ENCODE results near the gene GOLGA2. TPM values are rescaled to one million over a fixed set of nuclear protein-coding genes. Genes with fewer than 3 reads are reported as not detected.

Gene GOLGA2
- total RNA-seq, 1 experiment from 2014 or later, result 51.0 TPM

DNA sequence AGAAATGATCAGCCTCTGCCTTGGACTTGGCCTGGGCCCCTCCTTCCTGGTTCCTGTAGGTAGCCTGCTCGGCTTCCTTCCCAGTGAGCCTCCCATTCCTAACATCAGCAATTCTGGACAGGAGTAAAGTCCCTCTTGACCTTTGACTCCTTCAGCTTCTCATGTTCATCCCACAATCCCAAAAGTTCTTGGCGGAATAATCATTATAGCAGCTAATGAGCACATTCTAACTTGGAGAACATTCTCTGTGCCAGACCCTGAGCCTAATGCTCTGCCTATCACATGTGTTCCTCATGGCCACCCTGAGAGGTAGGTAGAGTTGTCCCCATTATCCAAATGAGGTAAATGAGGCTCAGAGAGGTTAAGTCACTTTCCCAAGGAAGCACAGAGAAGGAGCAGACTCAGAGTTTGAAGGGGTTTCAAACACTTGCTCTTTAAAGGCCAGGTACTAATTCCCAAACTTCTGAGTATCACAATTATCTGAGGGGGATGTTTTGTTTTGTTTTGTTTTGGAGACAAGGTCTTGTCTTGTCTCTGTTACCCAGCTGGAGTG lies 21.5 kb upstream of the GOLGA2 start:
- Histone ChIP-seq H3K79me1 (ENCODE audit: insufficient read depth, low read depth, low read length, poor library complexity, severe bottlenecking) (no peaks in the 10 kb centered on the region), H4K91ac (ENCODE audit: insufficient read length, low read depth, low read length) (no peak overlapping the region)
- TF ChIP-seq, protein P1, sequence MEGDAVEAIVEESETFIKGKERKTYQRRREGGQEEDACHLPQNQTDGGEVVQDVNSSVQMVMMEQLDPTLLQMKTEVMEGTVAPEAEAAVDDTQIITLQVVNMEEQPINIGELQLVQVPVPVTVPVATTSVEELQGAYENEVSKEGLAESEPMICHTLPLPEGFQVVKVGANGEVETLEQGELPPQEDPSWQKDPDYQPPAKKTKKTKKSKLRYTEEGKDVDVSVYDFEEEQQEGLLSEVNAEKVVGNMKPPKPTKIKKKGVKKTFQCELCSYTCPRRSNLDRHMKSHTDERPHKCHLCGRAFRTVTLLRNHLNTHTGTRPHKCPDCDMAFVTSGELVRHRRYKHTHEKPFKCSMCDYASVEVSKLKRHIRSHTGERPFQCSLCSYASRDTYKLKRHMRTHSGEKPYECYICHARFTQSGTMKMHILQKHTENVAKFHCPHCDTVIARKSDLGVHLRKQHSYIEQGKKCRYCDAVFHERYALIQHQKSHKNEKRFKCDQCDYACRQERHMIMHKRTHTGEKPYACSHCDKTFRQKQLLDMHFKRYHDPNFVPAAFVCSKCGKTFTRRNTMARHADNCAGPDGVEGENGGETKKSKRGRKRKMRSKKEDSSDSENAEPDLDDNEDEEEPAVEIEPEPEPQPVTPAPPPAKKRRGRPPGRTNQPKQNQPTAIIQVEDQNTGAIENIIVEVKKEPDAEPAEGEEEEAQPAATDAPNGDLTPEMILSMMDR (conservative IDR thresholded peaks at IDR 0.05), result no peak

More for the DNA sequence above, 21.5 kb upstream of the GOLGA2 start:
- H3K56ac ChIP-seq (ENCODE audit: insufficient read length, low read depth, low read length), result no peak overlapping the region
- Mint-ChIP-seq H3K4me1 (peaks cover 2 to 4% of the 10 kb centered on the region in 2 experiments), H3K27ac (no peak overlapping the region), H3K9me3 (no peaks in the 10 kb centered on the region), H3K4me3 (no peak overlapping the region), H3K36me3 (ENCODE audit: insufficient read depth in 1 of 3, low read depth in 3 of 3) (no peaks in the 10 kb centered on the region), H3K27me3 (ENCODE audit: low read depth) (peaks cover 4% of the 10 kb centered on the region)
- no peak overlapping the region for H3K4me2 ChIP-seq (ENCODE audit: insufficient read depth, insufficient read length, low read length)
- H4K20me1 ChIP-seq (ENCODE audit: control insufficient read depth, insufficient read depth, insufficient read length), result no peaks in the 10 kb centered on the region
- no peak overlapping the region for H3K4ac ChIP-seq (ENCODE audit: low read depth, low read length)
- H2BK120ac ChIP-seq (ENCODE audit: low read depth, low read length, poor library complexity, severe bottlenecking), result no peak overlapping the region
- H4K5ac ChIP-seq (ENCODE audit: insufficient read length, low read depth, low read length), result no peak overlapping the region
- H3K9me3 ChIP-seq (ENCODE audit: control insufficient read depth, low read depth, low read length), result no peaks in the 10 kb centered on the region
- H2BK20ac ChIP-seq (ENCODE audit: low read depth, low read length, poor library complexity, severe bottlenecking), result no peak overlapping the region
- no peak overlapping the region for H2BK15ac ChIP-seq (ENCODE audit: low read depth, low read length)
- H3K9ac ChIP-seq (ENCODE audit: extremely low read depth, insufficient read length, low read length), result no peak overlapping the region
- WGBS (ENCODE audit: extremely low coverage, insufficient read length, low lambda C conversion rate), result no CpG with 5 or more reads among the region's 2 CpGs
- H3T11ph ChIP-seq (ENCODE audit: low read length), result no peak overlapping the region
- DNase-seq, result no peak
- no peak overlapping the region for H3K27ac ChIP-seq (ENCODE audit: insufficient read length, low read depth, low read length)
- no peaks in the 10 kb centered on the region for H3K4me1 ChIP-seq (ENCODE audit: insufficient read depth, low read length)
- no peaks in the 10 kb centered on the region for H3K27me3 ChIP-seq (ENCODE audit: insufficient read depth, low read length)
- H3K79me2 ChIP-seq (ENCODE audit: insufficient read depth, low read length), result no peaks in the 10 kb centered on the region
- H4K8ac ChIP-seq (replicated peaks; ENCODE audit: insufficient read length, low read depth, low read length), result no peak overlapping the region
- H3K23me2 ChIP-seq (ENCODE audit: insufficient read length, low read depth, low read length, poor library complexity, severe bottlenecking), result no peaks in the 10 kb centered on the region
- no peak overlapping the region for H2AFZ ChIP-seq (ENCODE audit: low read length)
- H3K23ac ChIP-seq (ENCODE audit: insufficient read length, low read depth, low read length), result no peak overlapping the region
- H2BK12ac ChIP-seq (ENCODE audit: insufficient read length, low read depth, low read length), result no peak overlapping the region
- no peak overlapping the region for H3K14ac ChIP-seq (ENCODE audit: insufficient read depth, low read length)
- H3K18ac ChIP-seq (ENCODE audit: insufficient read length, low read depth, low read length), result no peak overlapping the region
- H2AK5ac ChIP-seq (ENCODE audit: insufficient read length, low read length), result no peak overlapping the region
- no peak overlapping the region for H2BK5ac ChIP-seq (ENCODE audit: insufficient read length, low read length)
